ENCODE measurements around the gene ZNF76.

Gene ZNF76

GRCh38 chr6:35310265-35310831 is 50.8 kb downstream of the ZNF76 start:
- no peak for TF ChIP-seq CTCF (IDR thresholded peaks at IDR 0.05; ENCODE audit: low read depth, low read length)
- DNase-seq (ENCODE audit: extremely low read depth, low read depth): no peak

GRCh38 chr6:35311390-35312075 is 52.0 kb downstream of the ZNF76 start:
- no peak for DNase-seq (ENCODE audit: extremely low read depth, low read depth)

GRCh38 chr6:35312076-35312800 is 52.7 kb downstream of the ZNF76 start:
- no peak for TF ChIP-seq CTCF (IDR thresholded peaks at IDR 0.05; ENCODE audit: low read depth, low read length)
- DNase-seq (ENCODE audit: extremely low read depth, low read depth): no peak

More at GRCh38 chr6:35311390-35312075, 52.0 kb downstream of the ZNF76 start:
- no peak for TF ChIP-seq CTCF (IDR thresholded peaks at IDR 0.05; ENCODE audit: low read depth, low read length)

GRCh38 chr6:35312807-35313206 is 53.3 kb downstream of the ZNF76 start:
- DNase-seq (ENCODE audit: extremely low read depth, low read depth): no peak
- no peak for TF ChIP-seq CTCF (IDR thresholded peaks at IDR 0.05; ENCODE audit: low read depth, low read length)

- DNase-seq (ENCODE audit: extremely low read depth, low read depth): no peak
These were observed 58.1 kb downstream of the ZNF76 start for GRCh38 chr6:35317483-35318195.

More at GRCh38 chr6:35317483-35318195, 58.1 kb downstream of the ZNF76 start:
- no peak; the same call in 1 of the 2 replicates for TF ChIP-seq CTCF (IDR thresholded peaks at IDR 0.05; ENCODE audit: low read depth, low read length)
